ENCODE measurements around the gene KLHL3. TPM values are rescaled to one million over a fixed set of nuclear protein-coding genes. Genes with fewer than 3 reads are reported as not detected.

Gene KLHL3
- total RNA-seq, 2 donors from 2014 or later = 3.3 to 5.7 TPM

DNA sequence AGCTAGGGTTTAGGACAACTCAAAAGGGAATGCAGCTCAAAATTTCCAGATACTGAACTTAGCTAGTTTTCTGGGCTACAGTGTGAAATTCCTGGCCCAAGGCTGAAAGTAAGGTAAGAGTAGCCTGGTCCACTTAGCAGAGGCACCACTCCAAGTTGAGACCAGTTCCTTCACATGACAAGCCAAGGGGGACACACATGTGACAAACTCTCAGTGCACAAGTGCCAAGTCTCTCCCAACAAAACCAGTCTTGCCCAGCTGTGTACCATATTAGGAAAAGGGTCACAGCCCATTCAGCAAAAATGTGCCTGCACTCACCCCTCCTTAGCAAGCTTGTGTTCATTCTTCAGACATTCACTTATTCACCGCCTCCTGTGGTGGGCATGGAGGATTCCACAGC lies 27.8 kb downstream of the KLHL3 start:
- Histone ChIP-seq H3K27ac (no peak overlapping the region), H3K4me3 (no peak overlapping the region), H3K4me1 (peaks cover 11% of the 10 kb centered on the region), H3K27me3 (no peaks in the 10 kb centered on the region), H3K36me3 (replicated peaks in 1 of 2; ENCODE audit: insufficient read depth in 1 of 2, low read depth in 2 of 2) (no peaks in the 10 kb centered on the region), H3K9me3 (no peaks in the 10 kb centered on the region)
- 100% methylated on average over 1 of the region's 1 CpG for WGBS, 2 donors
- ATAC-seq (no peak), DNase-seq (no peak)
- no peak for TF ChIP-seq POLR2A (IDR thresholded peaks at IDR 0.05)
- TF ChIP-seq, protein P1, sequence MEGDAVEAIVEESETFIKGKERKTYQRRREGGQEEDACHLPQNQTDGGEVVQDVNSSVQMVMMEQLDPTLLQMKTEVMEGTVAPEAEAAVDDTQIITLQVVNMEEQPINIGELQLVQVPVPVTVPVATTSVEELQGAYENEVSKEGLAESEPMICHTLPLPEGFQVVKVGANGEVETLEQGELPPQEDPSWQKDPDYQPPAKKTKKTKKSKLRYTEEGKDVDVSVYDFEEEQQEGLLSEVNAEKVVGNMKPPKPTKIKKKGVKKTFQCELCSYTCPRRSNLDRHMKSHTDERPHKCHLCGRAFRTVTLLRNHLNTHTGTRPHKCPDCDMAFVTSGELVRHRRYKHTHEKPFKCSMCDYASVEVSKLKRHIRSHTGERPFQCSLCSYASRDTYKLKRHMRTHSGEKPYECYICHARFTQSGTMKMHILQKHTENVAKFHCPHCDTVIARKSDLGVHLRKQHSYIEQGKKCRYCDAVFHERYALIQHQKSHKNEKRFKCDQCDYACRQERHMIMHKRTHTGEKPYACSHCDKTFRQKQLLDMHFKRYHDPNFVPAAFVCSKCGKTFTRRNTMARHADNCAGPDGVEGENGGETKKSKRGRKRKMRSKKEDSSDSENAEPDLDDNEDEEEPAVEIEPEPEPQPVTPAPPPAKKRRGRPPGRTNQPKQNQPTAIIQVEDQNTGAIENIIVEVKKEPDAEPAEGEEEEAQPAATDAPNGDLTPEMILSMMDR (IDR thresholded peaks at IDR 0.05) = no peak
- intact Hi-C loops (cut with DNase I) = no loop called here

- DNase-seq (no peak), ATAC-seq (no peak)
- Histone ChIP-seq H3K27ac (no peak overlapping the region), H3K4me1 (peaks cover 11% of the 10 kb centered on the region), H3K9me3 (no peaks in the 10 kb centered on the region), H3K36me3 (replicated peaks in 1 of 2; ENCODE audit: insufficient read depth in 1 of 2, low read depth in 2 of 2) (no peaks in the 10 kb centered on the region), H3K4me3 (no peak overlapping the region), H3K27me3 (no peaks in the 10 kb centered on the region)
- TF ChIP-seq POLR2A (IDR thresholded peaks at IDR 0.05) = no peak
- TF ChIP-seq, protein P1 (IDR thresholded peaks at IDR 0.05) = no peak
- intact Hi-C loops (cut with DNase I) = no loop called here
- WGBS, 2 donors = 78 to 84% methylated on average over 2 of the region's 2 CpGs
Measured at GRCh38 chr5:137706841-137707240, 29.0 kb downstream of the KLHL3 start.

- intact Hi-C loops (cut with DNase I) = no loop called here
- H3K4me1 ChIP-seq = peaks cover 11% of the 10 kb centered on the region
- no peak overlapping the region for H3K27ac ChIP-seq
- no peaks in the 10 kb centered on the region for H3K27me3 ChIP-seq
- ATAC-seq (no peak), DNase-seq (no peak)
- H3K9me3 ChIP-seq = no peaks in the 10 kb centered on the region
- H3K4me3 ChIP-seq = no peak overlapping the region
- no peaks in the 10 kb centered on the region for H3K36me3 ChIP-seq (replicated peaks in 1 of 2; ENCODE audit: insufficient read depth in 1 of 2, low read depth in 2 of 2)
- TF ChIP-seq, protein P1 (IDR thresholded peaks at IDR 0.05) = no peak
- no peak for TF ChIP-seq POLR2A (IDR thresholded peaks at IDR 0.05)
Measured at GRCh38 chr5:137705106-137705505, 30.8 kb downstream of the KLHL3 start.

- no peak for DNase-seq
Measured at GRCh38 chr5:137703565-137703964, 32.3 kb downstream of the KLHL3 start.

DNA sequence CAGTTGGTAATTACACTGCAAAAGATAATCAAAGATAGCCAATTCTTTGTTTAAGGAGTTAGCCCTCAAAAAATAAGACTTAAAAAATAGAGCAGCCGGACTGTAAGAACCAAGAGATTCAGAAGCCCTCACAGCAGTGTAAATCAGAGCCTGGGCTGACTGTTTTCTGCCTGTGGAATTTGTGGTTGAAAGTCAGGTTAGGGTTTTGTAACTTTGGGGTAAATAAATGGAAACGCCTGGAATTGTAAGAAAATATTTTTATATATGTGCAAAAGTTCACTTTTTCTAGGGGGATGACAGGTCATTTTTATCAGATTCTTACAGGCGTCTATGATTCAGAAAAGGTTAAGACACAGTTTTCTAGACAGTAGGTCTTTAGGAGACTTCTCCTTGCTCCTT lies 35.6 kb downstream of the KLHL3 start:
- Histone ChIP-seq H3K36me3 (replicated peaks in 1 of 2; ENCODE audit: insufficient read depth in 1 of 2, low read depth in 2 of 2) (no peaks in the 10 kb centered on the region), H3K4me3 (no peak overlapping the region), H3K9me3 (no peaks in the 10 kb centered on the region), H3K4me1 (no peaks in the 10 kb centered on the region), H3K27me3 (no peaks in the 10 kb centered on the region), H3K27ac (no peak overlapping the region)
- TF ChIP-seq POLR2A (IDR thresholded peaks at IDR 0.05) = no peak
- TF ChIP-seq, protein P1 (IDR thresholded peaks at IDR 0.05) = no peak
- DNase-seq (no peak), ATAC-seq (no peak)
- intact Hi-C loops (cut with DNase I) = no loop called here
- 72 to 79% methylated on average over 3 of the region's 3 CpGs for WGBS, 2 donors

More at GRCh38 chr5:137703565-137703964, 32.3 kb downstream of the KLHL3 start:
- no peak for ATAC-seq
- Histone ChIP-seq H3K9me3 (no peaks in the 10 kb centered on the region), H3K36me3 (replicated peaks in 1 of 2; ENCODE audit: insufficient read depth in 1 of 2, low read depth in 2 of 2) (no peaks in the 10 kb centered on the region), H3K27me3 (no peaks in the 10 kb centered on the region), H3K4me3 (no peak overlapping the region), H3K27ac (no peak overlapping the region), H3K4me1 (no peaks in the 10 kb centered on the region)
- 89 to 91% methylated on average over 5 of the region's 5 CpGs for WGBS, 2 donors
- no peak for TF ChIP-seq POLR2A (IDR thresholded peaks at IDR 0.05)
- TF ChIP-seq, protein P1 (IDR thresholded peaks at IDR 0.05) = no peak
- intact Hi-C loops (cut with DNase I) = no loop called here

Data from body of pancreas (tissue), 4 donors.